GM12875 (cell line): ENCODE data around the gene KLHL14.

ENCODE experiments used
- H3K4me3 ChIP-seq: one replicate; pipeline ENCODE4 v1.5.1; 2011; ENCODE audit warnings: low read depth, low read length, control low read depth
- TF ChIP-seq, protein P1 (sequence below): IDR thresholded peaks from 2 replicates; pipeline ENCODE4 v1.5.1; 2011; ENCODE audit warnings: low read depth, mild to moderate bottlenecking, control low read depth, inconsistent platforms, low read length, moderate library complexity, borderline replicate concordance; ENCODE audit not compliant: insufficient read depth

Gene KLHL14

DNA sequence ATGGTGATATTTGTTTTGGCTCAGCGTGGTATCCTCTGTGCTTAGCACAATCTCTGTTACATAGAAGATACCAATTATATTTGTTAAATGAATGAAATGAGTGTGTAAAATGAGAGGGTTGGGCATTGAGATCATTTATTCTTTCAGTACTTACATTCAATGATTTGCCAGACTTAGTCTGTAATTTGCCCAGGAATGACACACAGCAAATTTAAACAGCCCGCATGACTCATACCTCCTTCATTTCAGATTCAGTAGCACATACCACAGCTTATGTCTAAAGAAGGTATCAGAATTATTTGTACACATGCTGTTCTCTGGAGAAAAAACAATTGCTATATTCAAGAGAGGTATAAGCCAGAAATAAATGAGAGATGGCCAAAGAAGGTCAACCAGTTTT lies 37.0 kb downstream of the KLHL14 start:
- TF ChIP-seq, protein P1, sequence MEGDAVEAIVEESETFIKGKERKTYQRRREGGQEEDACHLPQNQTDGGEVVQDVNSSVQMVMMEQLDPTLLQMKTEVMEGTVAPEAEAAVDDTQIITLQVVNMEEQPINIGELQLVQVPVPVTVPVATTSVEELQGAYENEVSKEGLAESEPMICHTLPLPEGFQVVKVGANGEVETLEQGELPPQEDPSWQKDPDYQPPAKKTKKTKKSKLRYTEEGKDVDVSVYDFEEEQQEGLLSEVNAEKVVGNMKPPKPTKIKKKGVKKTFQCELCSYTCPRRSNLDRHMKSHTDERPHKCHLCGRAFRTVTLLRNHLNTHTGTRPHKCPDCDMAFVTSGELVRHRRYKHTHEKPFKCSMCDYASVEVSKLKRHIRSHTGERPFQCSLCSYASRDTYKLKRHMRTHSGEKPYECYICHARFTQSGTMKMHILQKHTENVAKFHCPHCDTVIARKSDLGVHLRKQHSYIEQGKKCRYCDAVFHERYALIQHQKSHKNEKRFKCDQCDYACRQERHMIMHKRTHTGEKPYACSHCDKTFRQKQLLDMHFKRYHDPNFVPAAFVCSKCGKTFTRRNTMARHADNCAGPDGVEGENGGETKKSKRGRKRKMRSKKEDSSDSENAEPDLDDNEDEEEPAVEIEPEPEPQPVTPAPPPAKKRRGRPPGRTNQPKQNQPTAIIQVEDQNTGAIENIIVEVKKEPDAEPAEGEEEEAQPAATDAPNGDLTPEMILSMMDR = no peak
- no peak overlapping the region for H3K4me3 ChIP-seq

DNA sequence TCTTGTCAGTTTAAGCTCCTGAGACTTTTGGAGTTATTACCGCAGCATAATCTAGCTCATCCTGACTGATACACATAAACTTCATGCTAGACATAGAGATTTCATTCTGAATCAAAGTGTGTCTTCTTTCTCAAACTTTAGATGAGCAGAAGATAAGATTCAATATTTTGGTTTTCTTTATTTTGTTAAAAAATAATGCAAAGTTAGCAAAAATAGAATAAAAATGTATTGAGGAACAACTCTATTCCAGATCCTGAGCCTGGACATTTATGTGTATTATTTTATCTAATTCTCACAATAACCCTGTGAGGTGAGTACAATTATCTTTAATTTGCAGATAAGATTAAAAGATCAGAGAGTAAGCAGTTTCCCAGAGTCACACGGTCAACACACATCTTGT lies 38.4 kb downstream of the KLHL14 start:
- H3K4me3 ChIP-seq = no peak overlapping the region
- TF ChIP-seq, protein P1 = no peak

DNA sequence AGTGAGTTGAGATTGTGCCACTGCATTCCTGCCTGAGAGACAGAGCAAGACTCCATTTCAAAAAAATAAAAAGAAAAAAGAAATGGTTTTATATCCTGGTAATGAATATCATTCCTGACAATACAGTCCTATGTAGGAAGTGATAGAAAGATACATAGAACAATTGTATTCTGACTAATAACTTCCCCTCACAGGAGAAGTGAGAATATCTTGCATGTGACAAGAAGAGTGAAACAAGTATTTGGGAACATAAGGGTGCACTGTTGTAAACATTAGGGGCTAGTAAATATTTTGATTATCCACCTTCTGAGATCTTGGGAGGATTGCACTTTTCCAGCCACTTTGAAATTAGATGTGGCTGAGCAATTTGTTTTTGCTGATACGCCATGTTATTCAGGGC lies 40.7 kb downstream of the KLHL14 start:
- no peak overlapping the region for H3K4me3 ChIP-seq
- TF ChIP-seq, protein P1 = no peak

DNA sequence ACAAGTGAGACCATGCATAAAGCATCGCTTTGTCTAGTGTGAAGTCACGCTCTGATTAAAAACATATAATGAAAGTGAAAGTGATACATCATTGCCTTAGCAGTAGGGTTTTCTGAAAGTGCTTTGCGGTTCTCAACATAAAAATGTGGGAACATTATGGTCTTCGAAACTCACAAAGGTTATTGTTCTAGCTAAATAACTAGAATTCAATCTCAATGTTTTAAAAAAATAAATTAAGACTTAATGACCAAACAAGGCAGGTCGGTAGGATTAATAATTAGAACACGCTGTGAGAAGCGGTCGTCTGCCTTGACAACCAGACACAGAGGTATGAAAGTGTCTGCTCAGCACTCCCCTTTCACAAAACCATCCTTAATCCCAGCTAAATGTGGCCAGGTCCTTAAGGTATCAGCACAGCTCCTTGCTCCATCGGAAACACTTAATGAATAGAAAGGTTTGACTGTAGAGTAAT lies 42.2 kb downstream of the KLHL14 start:
- TF ChIP-seq, protein P1 = no peak
- no peak overlapping the region for H3K4me3 ChIP-seq

DNA sequence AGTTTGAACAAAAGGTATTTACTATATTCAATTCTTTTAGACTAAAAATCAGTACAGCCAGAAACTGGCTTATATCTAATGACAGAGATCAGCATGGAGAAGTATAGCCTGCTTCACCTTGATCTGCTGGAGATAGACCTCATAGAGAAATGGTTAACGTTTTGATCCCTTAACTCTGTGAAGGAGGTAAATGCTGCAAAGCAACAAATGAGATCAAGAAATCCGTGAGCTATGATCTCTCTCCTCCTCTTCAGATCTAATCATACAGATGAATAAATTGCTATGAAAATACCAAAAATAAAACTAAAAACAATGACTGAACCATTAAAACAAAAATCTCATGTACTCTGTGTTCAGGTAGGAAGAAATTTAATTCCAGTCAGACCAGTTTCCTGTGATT lies 42.8 kb downstream of the KLHL14 start:
- H3K4me3 ChIP-seq = no peak overlapping the region
- TF ChIP-seq, protein P1 = no peak

DNA sequence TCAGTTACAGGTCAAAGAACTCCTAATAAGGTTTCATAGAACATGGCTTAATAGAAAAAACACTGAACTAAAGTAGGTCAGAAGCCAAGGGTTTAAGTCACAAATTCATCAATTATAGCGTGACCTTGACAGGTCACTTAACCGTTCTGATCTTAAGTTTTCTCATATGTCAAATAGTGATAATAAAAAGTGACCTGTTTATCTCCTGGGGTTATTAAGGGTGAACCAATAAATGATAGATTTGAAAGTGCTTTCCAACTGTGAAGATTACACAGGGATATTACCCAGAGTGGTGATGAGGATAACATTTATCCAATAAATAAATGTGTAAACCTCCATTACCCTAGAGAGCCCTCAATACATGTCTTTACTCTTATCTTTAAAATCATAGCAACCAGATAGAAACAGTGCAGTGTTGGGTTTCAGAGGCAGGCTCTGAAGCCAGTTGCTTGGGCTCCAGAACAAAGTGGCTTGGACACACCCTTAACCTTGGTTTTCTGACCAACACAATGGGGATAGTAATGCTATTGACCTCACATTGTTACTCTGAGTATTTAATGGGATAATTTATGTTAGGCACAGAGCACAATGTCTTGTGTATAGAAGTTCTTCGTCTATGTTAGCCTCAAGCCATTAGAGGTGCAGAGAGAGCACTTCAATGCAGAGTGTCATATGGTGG lies 48.6 kb downstream of the KLHL14 start:
- H3K4me3 ChIP-seq = no peak overlapping the region
- TF ChIP-seq, protein P1 = no peak

DNA sequence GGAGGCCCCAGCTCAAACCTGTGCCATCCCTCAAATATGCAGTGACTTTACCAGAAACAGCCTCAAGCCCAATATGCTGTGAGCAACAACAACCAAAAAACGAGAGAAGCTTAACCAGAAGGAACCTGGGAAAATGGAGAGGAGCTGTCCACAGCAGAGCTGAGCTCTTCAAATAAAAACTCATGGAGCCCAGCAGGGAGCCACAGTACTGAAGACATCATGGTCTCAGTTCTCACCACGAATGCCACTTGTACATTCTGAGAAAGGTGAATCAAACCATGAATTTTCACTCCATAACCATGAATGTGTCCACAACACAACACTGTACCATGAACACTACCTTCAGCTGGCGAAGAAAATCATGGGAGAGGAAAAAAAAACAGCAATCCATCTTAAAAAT lies 50.5 kb downstream of the KLHL14 start:
- TF ChIP-seq, protein P1 = no peak
- no peak overlapping the region for H3K4me3 ChIP-seq
